GM19452 (cell line): ENCODE data around the gene CDYL2.
"Not testable (repeated sequence)": the region's sequence is repeated elsewhere in the genome, so short reads cannot be mapped to it uniquely, and the experiment has no call there.

Source experiments
- ATAC-seq: cut with Tn5 transposase; IDR thresholded peaks from one replicate; pipeline ENCODE4 v1.9.1; 2021; ENCODE audit not compliant: unreplicated experiment

The CDYL2 gene

DNA sequence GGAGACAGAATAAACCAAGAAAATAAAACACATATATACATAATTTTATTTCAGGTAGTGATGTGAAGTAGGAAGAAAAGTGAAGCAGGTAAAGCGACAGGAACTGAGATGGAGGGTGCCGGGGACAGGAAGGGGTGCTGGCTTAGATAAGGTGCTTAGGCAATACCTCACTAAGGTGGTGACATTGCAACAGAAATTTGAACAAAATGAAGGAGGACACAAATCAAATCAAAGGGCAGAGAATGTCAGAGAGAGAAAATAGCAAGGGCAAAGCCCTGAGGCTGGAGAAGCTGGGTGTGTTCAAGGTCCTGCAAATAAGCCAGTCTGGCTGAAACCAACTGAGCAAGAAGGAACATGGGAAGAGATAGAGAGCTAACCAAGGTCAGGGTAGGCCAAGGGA, 5.0 kb upstream of the CDYL2 start:
- ATAC-seq = no peak

GRCh38 chr16:80807906-80808305, 3.5 kb upstream of the CDYL2 start:
- no peak for ATAC-seq

DNA sequence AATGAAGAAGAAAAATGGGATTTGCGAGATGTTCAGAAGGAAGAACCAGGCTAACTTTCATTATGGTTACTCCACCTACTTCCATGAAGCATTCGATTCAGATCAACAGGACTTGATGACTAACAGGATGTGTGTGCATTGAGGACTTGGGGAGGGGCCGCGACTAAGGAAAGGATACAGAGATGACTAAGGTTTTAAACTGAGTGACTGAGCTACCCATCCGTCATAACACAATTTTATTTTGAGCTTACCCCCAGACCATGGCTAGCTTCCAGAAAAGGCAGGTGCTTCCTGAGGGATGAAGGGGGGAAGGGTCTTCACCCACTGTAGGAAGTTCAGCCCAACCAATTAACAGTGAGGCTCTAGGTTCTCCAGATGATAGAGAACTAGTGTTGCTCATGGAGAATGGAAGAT, 2.5 kb upstream of the CDYL2 start:
- ATAC-seq = no peak

GRCh38 chr16:80806289-80806688, 1.9 kb upstream of the CDYL2 start:
- no peak for ATAC-seq

- peak; percentile 44 for ATAC-seq
These were observed 307 bp downstream of the CDYL2 start for GRCh38 chr16:80804056-80804525.

GRCh38 chr16:80803339-80804055, 901 bp downstream of the CDYL2 start:
- no peak for ATAC-seq

GRCh38 chr16:80802902-80803301, 1.5 kb downstream of the CDYL2 start:
- no peak for ATAC-seq

- ATAC-seq = no peak
These were observed 2.3 kb downstream of the CDYL2 start for GRCh38 chr16:80802138-80802537.

- ATAC-seq = no peak
These were observed 10.3 kb downstream of the CDYL2 start for GRCh38 chr16:80794071-80794470.

DNA sequence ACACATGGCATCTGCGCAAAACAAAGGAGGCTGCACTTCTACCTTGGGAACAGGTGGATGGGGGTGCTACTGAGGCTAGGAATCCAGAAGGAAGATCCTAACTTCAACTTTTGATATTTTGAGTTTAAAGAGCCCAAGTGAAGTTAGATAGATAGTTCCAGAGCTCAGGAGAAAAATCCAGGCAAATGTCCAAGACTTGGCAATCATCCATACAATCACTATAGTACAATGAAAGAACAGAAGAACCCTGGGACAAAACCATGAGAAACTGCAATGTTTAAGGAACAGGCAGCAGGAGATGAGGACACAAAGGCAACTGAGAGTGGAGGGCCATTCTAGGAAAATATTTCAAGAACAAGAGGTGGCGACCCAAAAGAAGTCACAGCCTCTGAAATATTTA, 12.4 kb downstream of the CDYL2 start:
- no peak for ATAC-seq

DNA sequence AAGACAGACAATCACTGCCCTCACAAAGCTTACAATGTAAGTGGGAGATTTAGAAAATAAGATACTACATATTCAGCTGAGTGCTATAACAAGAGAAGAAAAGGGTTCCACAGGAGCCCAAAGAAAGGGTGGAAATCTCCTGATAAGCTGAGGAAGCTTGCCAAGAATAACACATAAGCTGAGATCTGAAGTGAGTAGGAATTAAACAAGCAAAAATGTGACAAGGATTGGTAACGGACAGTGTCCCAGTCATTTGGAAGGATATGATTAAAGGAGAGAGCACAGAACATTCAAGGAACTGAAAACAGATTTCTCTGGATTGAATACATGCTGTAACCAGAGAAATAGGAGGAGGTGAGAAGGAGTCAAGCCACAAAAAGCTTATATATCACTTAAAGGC, 13.0 kb downstream of the CDYL2 start:
- no peak for ATAC-seq

GRCh38 chr16:80790751-80791150, 13.6 kb downstream of the CDYL2 start:
- no peak for ATAC-seq

DNA sequence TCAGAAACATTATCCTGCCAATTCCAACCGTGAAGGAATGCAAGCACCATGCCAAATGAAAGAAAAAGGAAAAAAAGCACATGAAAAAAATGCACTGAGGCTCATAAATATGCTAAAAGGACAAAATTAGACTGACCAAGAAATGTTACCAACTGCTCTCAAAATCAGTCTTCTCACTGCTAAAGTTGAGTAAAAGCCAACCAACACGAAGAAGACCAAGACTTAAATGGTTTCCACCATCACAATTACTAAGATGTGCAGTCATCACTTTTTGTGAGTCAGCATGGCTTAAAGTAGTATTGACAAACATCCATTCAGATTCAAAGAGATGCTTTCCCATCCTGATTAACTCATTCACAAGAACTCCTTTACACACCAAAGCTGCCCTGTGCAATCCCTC, 16.4 kb downstream of the CDYL2 start:
- no peak for ATAC-seq

GRCh38 chr16:80786561-80786960, 17.8 kb downstream of the CDYL2 start:
- ATAC-seq = not testable (repeated sequence)

DNA sequence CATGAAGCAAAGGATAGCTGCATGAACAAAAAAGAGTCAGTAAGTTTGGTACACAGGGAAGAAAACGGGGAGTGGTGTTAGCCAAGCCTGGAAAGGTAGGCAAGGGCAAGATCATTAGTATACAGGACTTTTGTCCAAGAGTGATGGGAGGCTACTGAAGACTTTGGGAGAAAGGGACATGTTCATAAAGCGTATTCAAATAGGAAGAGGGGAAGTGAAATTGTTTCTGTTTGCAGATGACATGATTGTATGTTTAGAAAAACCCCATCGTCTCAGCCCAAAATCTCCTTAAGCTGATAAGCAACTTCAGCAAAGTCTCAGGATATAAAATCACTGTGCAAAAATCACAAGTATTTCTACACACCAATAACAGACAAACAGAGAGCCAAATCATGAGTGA, 19.4 kb downstream of the CDYL2 start:
- no peak for ATAC-seq

DNA sequence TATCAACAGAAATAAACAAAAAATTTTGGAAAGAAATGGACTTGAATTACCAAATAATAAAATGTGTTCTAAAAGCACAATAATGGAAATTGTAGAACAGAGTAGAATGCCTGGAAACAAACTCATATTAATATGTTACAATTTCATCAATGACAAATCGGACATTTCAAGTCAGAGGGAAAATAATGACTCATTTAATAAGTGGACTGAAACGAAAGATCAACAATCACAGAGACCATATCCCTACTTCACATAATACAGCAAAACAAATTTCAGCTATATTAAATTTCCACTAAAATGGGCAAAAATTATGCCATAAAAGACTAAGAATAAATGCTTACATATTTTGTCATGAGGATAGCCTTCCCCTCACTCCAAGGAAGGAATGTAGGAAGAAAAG, 25.7 kb downstream of the CDYL2 start:
- no peak for ATAC-seq

DNA sequence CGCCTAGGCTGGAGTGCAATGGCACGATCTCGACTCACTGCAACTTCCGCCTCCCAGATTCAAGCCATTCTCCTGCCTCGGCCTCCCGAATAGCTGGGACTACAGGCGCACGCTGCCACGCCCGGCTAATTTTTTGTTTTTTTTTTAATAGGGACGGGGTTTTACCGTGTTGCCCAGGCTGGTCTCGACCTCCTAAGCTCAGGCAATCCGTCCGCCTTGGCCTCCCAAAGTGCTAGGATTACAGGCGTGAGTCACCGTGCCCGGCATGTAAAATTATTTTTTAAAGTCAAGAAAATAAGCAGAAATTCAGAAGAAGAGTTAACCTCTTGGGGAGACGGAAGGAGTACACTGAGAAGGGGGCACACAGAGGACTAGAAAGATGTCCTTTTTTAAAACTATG, 27.5 kb downstream of the CDYL2 start:
- ATAC-seq = no peak

- no peak for ATAC-seq
These were observed 28.9 kb downstream of the CDYL2 start for GRCh38 chr16:80775450-80775849.

DNA sequence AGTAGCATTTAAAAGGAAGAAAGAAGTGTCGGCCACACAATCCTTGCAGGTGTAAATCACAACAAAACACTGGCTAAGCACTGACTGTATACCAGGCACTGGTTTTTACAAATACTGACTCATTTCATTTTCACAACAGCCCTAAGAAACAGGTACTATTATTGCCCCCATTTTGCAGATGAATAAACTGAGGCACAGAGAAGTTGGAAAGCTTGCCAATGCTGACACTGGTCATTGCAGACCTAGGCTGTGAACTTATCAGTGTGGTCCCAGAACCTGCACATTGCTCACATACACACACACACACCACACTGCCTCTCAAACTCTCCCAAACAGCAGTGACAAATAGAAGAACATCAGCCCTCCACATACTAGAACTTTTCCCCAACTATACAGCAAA, 37.6 kb downstream of the CDYL2 start:
- no peak for ATAC-seq

- no peak for ATAC-seq
These were observed 44.8 kb downstream of the CDYL2 start for GRCh38 chr16:80759419-80760162.

- no peak for ATAC-seq
These were observed 49.9 kb downstream of the CDYL2 start for GRCh38 chr16:80754476-80754875.

GRCh38 chr16:80752541-80752940, 51.9 kb downstream of the CDYL2 start:
- no peak for ATAC-seq

DNA sequence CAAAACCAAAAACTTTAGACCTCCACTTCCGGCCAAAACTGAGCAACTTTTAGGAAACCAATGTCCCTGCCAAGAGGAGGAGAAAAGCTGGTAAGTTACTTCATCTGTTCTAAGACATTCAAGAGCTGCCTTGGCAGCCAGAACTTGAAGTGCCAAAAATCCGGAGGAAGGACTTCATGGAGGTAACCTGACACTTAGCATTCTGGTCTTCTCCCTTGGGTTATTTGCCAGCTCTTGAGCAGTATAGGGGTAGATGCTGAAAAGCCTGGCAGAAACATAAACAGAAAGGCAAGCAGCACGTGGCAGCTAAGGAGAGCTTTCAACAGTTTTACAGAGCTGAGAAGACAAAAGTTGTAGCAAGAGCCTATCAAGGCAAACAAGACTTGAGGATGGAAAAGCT, 53.2 kb downstream of the CDYL2 start:
- ATAC-seq = no peak
